Tibial nerve (tissue), 4 donors: ENCODE results near the gene TMEM120A. TPM values are rescaled to one million over a fixed set of nuclear protein-coding genes. Genes with fewer than 3 reads are reported as not detected.
A peak's percentile ranks its signal among the peaks of the same experiment; 100 is the strongest.

Experiments
- DNase-seq, 2 donors: peaks; one replicate each; pipeline ENCODE4 v3.0.0-alpha.2; 2019; ENCODE audit warnings: low spot score in 2 of 2
- H3K27ac ChIP-seq, 4 donors: fragments of 200-600 bp; sonication (generic) in 3 of 4; one replicate each; pipeline ENCODE4 v1.5.1; 2017 to 2019; ENCODE audit warnings: mild to moderate bottlenecking in 1 of 4
- H3K27me3 ChIP-seq, 2 donors: fragments of 200-600 bp; sonication (generic) in 1 of 2; one replicate each; pipeline versions ENCODE4 v1.5.1 to v1.6.0; 2017 to 2019
- H3K36me3 ChIP-seq, 3 donors: fragments of 200-600 bp; sonication (generic); one replicate each; pipeline ENCODE4 v1.5.1; 2018 to 2019
- H3K4me1 ChIP-seq, 4 donors: fragments of 200-600 bp; sonication (generic) in 3 of 4; one replicate each; pipeline ENCODE4 v1.5.1; 2017 to 2019
- H3K4me3 ChIP-seq, 4 donors: fragments of 200-600 bp; sonication (generic) in 3 of 4; one replicate each; pipeline ENCODE4 v1.5.1; 2017 to 2019; ENCODE audit warnings: mild to moderate bottlenecking in 1 of 4, moderate library complexity in 1 of 4
- H3K9me3 ChIP-seq, 4 donors: fragments of 200-600 bp; sonication (generic) in 3 of 4; one replicate each; pipeline ENCODE4 v1.5.1; 2017 to 2019
- CTCF ChIP-seq, 5 experiments: fragments of 200-600 bp in 3 of 5; fragments of 450-650 bp in 2 of 5; sonication (generic) in 3 of 5; IDR thresholded peaks; one replicate each; pipeline ENCODE4 v1.5.1; 2016 to 2019; ENCODE audit warnings: antibody characterized with exemption in 5 of 5, mild to moderate bottlenecking in 3 of 5, moderate library complexity in 2 of 5
- EP300 ChIP-seq, 2 donors: sonication (generic); formaldehyde crosslinking; IDR thresholded peaks; one replicate each; pipeline ENCODE4 v1.6.1; 2017; ENCODE audit warnings: antibody characterized with exemption in 2 of 2, mild to moderate bottlenecking in 1 of 2
- POLR2A ChIP-seq, 2 donors: fragments of 450-650 bp; IDR thresholded peaks; one replicate each; pipeline ENCODE4 v1.6.1; 2017; ENCODE audit warnings: antibody characterized with exemption in 2 of 2, mild to moderate bottlenecking in 2 of 2, moderate library complexity in 2 of 2
- WGBS, 2 donors: methylation state at CpG; one replicate each; pipeline ENCODE4 v1.1.5; 2018; 5-methylcytosine and 5-hydroxymethylcytosine counted together
- total RNA-seq, 4 donors: library from RNA; depleted of rRNA; stranded (reverse); fragments of >200 nt; gene quantifications; one replicate each; pipeline ENCODE4 v1.1.0, GENCODE V29; 2016

TMEM120A gene
- total RNA-seq, 4 donors from 2014 or later, result 38.7 to 108 (median 53.2) TPM

GRCh38 chr7:75968561-75969001, 25.8 kb downstream of the TMEM120A start:
- peak overlapping the region in 3 of 4 donors; percentile 5 to 83 (median 75) for H3K27ac ChIP-seq

GRCh38 chr7:75968012-75968411, 26.4 kb downstream of the TMEM120A start:
- Histone ChIP-seq H3K27me3 (no peaks in the 10 kb centered on the region), H3K9me3 (no peaks in the 10 kb centered on the region), H3K4me3 (no peak overlapping the region), H3K36me3 (peaks cover 0 to 32% (median 0%) of the 10 kb centered on the region in 3 donors), H3K4me1 (peaks cover 0 to 80% (median 30%) of the 10 kb centered on the region in 4 donors), H3K27ac (peak overlapping the region in 3 of 4 donors; percentile 38 to 83 (median 75))
- TF ChIP-seq EP300 (IDR thresholded peaks at IDR 0.05), result no peak
- no peak for TF ChIP-seq POLR2A (IDR thresholded peaks at IDR 0.05)
- no peak for TF ChIP-seq CTCF (IDR thresholded peaks at IDR 0.05)
- WGBS, 2 donors, result 64 to 85% methylated on average over 8 to 9 of the region's 10 CpGs
- no peak for DNase-seq

More at GRCh38 chr7:75968561-75969001, 25.8 kb downstream of the TMEM120A start:
- H3K9me3 ChIP-seq, result no peaks in the 10 kb centered on the region
- TF ChIP-seq CTCF (IDR thresholded peaks at IDR 0.05) (no peak), EP300 (IDR thresholded peaks at IDR 0.05) (no peak), POLR2A (IDR thresholded peaks at IDR 0.05) (no peak)
- no peak for DNase-seq
- H3K27me3 ChIP-seq, result no peaks in the 10 kb centered on the region
- peaks cover 0 to 38% (median 0%) of the 10 kb centered on the region in 3 donors for H3K36me3 ChIP-seq
- 65 to 76% methylated on average over 10 to 12 of the region's 12 CpGs for WGBS, 2 donors
- peaks cover 0 to 74% (median 27%) of the 10 kb centered on the region in 4 donors for H3K4me1 ChIP-seq
- H3K4me3 ChIP-seq, result no peak overlapping the region

- 24 to 40% methylated on average over 11 to 13 of the region's 13 CpGs for WGBS, 2 donors
- TF ChIP-seq POLR2A (IDR thresholded peaks at IDR 0.05) (no peak), EP300 (IDR thresholded peaks at IDR 0.05) (no peak), CTCF (IDR thresholded peaks at IDR 0.05) (no peak)
- no peak for DNase-seq
- Histone ChIP-seq H3K27ac (peak overlapping the region in 3 of 4 donors; percentile 38 to 83 (median 75)), H3K36me3 (peaks cover 0 to 28% (median 0%) of the 10 kb centered on the region in 3 donors), H3K9me3 (no peaks in the 10 kb centered on the region), H3K4me1 (peaks cover 0 to 84% (median 32%) of the 10 kb centered on the region in 4 donors), H3K4me3 (no peak overlapping the region), H3K27me3 (no peaks in the 10 kb centered on the region)
Measured at GRCh38 chr7:75967487-75967997, 26.9 kb downstream of the TMEM120A start.

GRCh38 chr7:75967055-75967454, 27.3 kb downstream of the TMEM120A start:
- no peak for TF ChIP-seq CTCF (IDR thresholded peaks at IDR 0.05)
- TF ChIP-seq EP300 (IDR thresholded peaks at IDR 0.05), result no peak
- no peak for TF ChIP-seq POLR2A (IDR thresholded peaks at IDR 0.05)
- Histone ChIP-seq H3K27ac (peak overlapping the region in 3 of 4 donors; percentile 38 to 83 (median 75)), H3K4me3 (no peak overlapping the region), H3K9me3 (no peaks in the 10 kb centered on the region), H3K36me3 (peaks cover 0 to 23% (median 0%) of the 10 kb centered on the region in 3 donors), H3K4me1 (peaks cover 3 to 84% (median 36%) of the 10 kb centered on the region in 4 donors), H3K27me3 (no peaks in the 10 kb centered on the region)
- DNase-seq, result no peak
- 84 to 95% methylated on average over 11 of the region's 11 CpGs for WGBS, 2 donors

- no peaks in the 10 kb centered on the region for H3K27me3 ChIP-seq
- TF ChIP-seq POLR2A (IDR thresholded peaks at IDR 0.05) (no peak), EP300 (IDR thresholded peaks at IDR 0.05) (peak in 1 of 2 donors; percentile 87), CTCF (IDR thresholded peaks at IDR 0.05) (no peak)
- no peaks in the 10 kb centered on the region for H3K9me3 ChIP-seq
- H3K4me1 ChIP-seq, result peaks cover 3 to 84% (median 38%) of the 10 kb centered on the region in 4 donors
- peak overlapping the region in 1 of 4 donors; percentile 4 for H3K4me3 ChIP-seq
- 50 to 61% methylated on average over 25 to 26 of the region's 26 CpGs for WGBS, 2 donors
- H3K27ac ChIP-seq, result peak overlapping the region; percentile 55 to 84 (median 76)
- H3K36me3 ChIP-seq, result peaks cover 0 to 21% (median 0%) of the 10 kb centered on the region in 3 donors
- peak in 1 of 2 donors; percentile 62 for DNase-seq
Measured at GRCh38 chr7:75966190-75966961, 28.0 kb downstream of the TMEM120A start.
